ENCODE measurements around the gene CERS6.

- TF ChIP-seq TARDBP (IDR thresholded peaks at IDR 0.05), result no peak
- TF ChIP-seq ELF4 (IDR thresholded peaks at IDR 0.05), result no peak
- TF ChIP-seq L3MBTL2 (conservative IDR thresholded peaks at IDR 0.05), result no peak
These were observed 363.1 kb downstream of the CERS6 start for GRCh38 chr2:168819050-168819715.

Data from HEK293T (cell line).